Activated gamma-delta T cell treated with Interleukin-2 at 50 U/mL for 16 hours (primary cell): Measurements from ENCODE around the gene SRA1.

ENCODE experiments used
- DNase-seq: peaks from one replicate; pipeline ENCODE4 v3.0.0-alpha.2; 2020

The SRA1 gene

DNA sequence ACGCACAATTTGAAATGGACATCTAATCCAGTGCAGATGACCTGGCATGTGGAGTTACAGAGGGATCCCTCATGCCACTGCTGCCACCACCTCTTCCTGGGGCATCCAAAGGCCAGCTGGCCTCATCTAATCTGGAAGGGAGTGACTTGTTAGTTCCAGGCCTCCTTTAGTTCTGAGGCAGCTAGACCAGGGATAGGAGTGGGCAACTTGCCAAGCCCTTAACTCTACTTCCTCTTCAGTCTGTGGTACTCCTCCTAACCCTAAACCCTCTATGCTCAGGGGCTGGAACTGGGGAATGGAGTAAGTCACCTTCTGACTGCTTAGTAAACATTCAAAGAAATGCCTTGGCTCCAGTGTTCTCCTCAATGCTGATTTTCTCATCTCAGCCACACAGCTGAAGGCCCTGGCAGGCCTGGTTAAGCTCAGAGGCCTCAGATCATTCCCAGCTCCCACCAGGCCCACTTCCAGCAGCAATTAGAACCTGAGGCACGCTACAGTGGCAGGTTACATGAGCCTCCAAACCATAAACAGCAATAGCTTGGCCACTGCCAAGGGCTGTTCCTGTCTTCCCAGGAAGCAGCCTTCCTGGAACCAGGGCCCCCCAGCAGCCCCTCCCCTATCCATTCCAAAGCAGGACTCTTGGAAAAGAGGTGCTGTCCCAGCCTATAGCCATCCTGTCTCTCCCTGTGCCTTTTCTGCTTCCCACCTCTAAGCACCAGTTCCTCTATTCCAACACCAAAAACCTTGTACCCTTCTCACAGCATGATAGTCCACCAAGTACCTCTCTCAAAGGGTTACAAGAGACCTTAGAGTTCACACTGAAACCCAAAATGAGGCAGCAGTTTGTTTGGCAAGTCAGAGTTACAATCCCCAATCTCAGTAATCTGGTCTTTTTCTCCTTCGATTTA, 7.8 kb downstream of the SRA1 start:
- DNase-seq = no peak

- no peak for DNase-seq
Observed at GRCh38 chr5:140548791-140549190, 8.5 kb downstream of the SRA1 start.

GRCh38 chr5:140548300-140548688, 9.0 kb downstream of the SRA1 start:
- no peak for DNase-seq

DNA sequence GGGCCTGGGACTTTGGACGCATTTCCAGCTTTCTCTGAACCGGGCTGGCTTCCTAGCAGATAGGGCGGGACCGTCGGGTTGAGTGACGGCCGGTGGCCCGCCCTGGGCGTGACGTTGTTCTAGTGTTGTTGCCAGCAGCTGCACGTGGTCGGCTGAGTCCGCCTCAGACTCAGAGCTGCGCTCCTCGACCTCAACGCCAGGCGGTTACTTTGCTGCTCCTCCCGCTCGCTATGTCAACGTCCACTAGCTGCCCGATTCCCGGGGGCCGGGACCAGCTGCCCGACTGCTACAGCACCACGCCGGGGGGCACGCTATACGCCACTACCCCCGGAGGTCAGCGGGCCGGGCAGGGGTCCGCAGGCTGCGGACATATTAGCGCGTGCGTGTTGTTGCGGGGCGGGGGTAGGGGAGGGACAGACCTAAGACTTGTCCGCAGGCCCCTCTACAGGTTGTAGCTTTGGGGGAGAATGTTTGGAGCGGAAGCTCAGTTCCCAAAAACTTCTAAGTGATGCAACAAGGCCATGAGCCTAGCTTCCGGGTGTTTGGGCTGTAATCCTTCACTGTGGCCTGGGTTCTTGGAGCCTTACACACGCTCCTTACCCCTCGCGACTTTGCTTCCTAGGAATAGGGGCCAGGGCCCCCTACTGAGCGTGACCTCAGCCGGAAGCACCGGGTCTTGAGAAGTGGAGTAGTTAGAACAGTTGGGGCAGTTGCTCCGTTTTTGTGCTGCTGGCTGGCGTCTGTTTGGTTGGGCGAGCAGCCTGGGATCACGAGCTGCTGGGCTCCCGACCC, 9.6 kb downstream of the SRA1 start, which contains the start of gene EIF4EBP3:
Gene EIF4EBP3, plus strand, starts transcription at position 155 of the 792 bp plus-strand sequence. Its CDS starts 76 bp downstream, at position 231.
- peak; percentile 80 for DNase-seq

- DNase-seq = no peak
Observed at GRCh38 chr5:140546851-140547507, 10.3 kb downstream of the SRA1 start.

DNA sequence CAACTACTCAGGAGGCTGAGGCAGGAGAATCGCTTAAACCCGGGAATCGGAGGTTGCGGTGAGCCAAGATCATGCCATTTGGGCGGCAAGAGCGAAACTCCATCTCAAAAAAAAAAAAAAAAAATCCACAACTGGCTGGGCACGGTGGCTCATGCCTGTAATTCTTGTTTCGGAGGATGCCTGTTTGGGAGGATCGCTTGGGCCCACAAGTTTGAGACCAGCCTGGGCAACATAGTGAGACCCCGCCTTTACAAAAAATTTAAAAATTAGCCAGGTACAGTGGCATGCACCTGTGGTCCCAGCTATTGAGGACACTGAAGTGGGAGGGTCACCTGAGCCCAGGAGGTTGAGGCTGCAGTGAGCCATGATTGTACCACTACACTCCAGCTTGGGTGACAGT, 11.7 kb downstream of the SRA1 start:
- DNase-seq = no peak

GRCh38 chr5:140544986-140545385, 12.3 kb downstream of the SRA1 start:
- no peak for DNase-seq

DNA sequence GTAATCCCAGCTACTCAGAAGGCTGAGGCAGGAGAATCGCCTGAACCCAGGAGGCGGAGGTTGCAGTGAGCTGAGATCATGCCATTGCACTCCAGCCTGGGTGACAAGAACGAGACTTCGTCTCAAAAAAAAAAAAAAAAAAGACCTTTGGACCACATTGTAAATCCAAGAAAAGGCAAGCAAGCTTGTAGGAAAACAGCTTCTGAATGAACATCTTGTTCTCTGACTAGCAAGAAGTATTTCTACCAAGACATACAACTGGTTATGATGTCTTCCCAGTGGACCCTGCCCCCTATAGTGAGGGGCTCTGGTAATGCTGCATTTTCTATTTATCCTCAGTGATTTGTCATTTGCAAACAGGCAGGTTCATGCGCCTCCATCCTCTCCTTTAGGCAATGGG, 14.3 kb downstream of the SRA1 start:
- no peak for DNase-seq

- no peak for DNase-seq
Observed at GRCh38 chr5:140540227-140540626, 17.0 kb downstream of the SRA1 start.

DNA sequence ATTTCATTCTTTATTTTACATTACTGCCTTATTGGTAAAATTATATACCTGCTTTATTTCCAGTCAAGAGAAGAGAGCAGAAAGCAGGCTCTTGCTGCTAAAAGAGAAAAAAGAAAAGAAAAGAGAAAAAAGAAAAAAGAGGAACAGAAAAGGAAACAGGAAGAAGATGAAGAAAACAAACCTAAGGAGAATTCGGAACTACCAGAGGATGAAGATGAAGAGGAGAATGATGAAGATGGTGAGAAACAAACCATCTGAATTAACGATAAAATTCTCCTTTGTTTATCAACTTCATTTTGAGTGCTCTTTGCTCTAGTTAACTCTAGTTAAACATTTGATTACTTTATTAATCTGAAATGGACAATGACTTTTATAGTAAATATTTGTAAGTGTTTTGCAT, 33.3 kb downstream of the SRA1 start:
- no peak for DNase-seq

DNA sequence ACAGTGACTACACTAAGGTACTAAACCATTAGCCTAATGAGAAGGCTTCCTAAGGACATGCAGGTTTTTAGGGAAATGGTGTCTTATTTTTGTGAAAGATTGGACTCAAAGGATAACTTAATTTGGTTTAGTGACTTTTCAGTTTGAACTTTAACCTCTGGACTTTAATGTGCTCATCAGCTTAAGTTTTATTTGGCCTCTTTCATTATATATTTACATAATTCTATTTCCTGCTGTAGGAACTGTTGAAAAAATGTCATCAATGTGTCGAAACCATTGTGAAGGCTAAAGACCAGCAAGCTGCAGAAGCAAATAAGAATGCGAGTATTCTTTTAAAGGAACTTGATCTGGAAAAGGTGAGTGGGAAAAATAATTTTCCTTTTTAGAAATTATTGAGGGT, 44.1 kb downstream of the SRA1 start:
- no peak for DNase-seq

DNA sequence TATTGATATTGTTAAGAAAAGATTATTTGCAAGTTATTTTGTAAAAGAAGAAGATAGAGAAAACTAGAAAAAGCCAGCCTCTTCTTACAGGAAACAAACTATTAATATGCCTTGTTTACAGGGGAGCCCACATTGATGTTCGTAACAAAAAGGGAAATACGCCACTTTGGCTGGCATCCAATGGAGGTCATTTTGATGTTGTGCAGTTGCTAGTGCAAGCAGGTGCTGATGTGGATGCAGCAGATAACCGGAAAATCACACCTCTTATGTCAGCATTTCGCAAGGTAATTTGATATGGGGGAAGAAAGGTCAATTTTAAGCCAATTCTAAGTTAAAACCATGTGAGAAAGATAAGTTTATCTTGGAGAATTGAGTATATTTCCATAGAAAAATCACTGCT, 47.4 kb downstream of the SRA1 start:
- no peak for DNase-seq

- DNase-seq = no peak
Observed at GRCh38 chr5:140502834-140503233, 54.4 kb downstream of the SRA1 start.
